Neural progenitor cell (in vitro differentiated cells): ENCODE measurements around the gene METTL17.

Experiments used
- EZH2 ChIP-seq: fragments of 200-600 bp; sonication (generic); IDR thresholded peaks from 2 replicates; pipeline ENCODE4 v1.6.1; 2017; ENCODE audit warnings: antibody characterized with exemption, mild to moderate bottlenecking, moderate library complexity
- EZH2phosphoT487 ChIP-seq: fragments of 200-600 bp; sonication (generic); IDR thresholded peaks from 2 replicates; pipeline ENCODE4 v1.6.1; 2017; ENCODE audit warnings: antibody characterized with exemption
- TF ChIP-seq, protein P1 (sequence below): fragments of 200-600 bp; sonication (generic); IDR thresholded peaks from 2 replicates; pipeline ENCODE4 v1.5.1; 2017; ENCODE audit warnings: antibody characterized with exemption, mild to moderate bottlenecking

DNA sequence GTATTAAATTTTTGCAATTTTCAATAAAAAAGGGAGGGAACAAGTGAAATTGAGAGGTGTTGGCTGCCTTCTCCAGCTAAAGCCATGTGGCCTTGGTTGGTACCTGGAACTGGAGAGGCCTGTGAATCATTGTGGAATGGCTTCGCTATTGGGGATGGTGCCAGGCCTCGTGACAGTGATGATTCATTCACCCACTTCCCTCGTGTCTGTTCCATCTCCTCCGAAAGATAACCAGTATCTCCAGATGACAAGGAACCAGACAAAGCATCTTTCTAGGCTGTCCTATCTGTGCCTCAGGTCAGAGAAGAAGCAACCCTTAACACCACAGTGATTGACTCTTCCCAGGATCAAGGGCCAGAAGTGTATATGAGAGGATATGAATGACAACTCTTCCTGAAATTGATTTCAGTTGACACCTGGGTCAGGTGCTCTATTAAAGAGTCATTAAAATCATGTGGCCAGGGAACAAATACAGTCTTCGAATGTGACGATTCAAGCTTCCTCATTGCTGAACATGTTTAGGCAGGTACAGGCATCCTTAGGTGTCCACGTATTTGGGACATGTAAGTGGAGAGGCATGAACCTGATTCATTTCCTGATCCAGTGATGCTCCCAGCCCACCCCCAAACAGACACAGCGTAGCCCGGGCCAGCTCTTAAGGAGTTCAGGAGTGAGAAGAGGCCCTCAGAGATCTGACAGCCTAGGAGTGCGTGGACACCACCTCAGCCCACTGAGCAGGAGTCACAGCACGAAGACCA is 52.1 kb downstream of the METTL17 start, which contains the start of gene RNASE7:
- TF ChIP-seq, protein P1, sequence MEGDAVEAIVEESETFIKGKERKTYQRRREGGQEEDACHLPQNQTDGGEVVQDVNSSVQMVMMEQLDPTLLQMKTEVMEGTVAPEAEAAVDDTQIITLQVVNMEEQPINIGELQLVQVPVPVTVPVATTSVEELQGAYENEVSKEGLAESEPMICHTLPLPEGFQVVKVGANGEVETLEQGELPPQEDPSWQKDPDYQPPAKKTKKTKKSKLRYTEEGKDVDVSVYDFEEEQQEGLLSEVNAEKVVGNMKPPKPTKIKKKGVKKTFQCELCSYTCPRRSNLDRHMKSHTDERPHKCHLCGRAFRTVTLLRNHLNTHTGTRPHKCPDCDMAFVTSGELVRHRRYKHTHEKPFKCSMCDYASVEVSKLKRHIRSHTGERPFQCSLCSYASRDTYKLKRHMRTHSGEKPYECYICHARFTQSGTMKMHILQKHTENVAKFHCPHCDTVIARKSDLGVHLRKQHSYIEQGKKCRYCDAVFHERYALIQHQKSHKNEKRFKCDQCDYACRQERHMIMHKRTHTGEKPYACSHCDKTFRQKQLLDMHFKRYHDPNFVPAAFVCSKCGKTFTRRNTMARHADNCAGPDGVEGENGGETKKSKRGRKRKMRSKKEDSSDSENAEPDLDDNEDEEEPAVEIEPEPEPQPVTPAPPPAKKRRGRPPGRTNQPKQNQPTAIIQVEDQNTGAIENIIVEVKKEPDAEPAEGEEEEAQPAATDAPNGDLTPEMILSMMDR: no peak
- TF ChIP-seq EZH2 (no peak), EZH2phosphoT487 (no peak)
